Dedifferentiated amniotic fluid mesenchymal stem cell (primary cell): ENCODE measurements around the gene KAT6B.
"Not testable (repeated sequence)": the region's sequence is repeated elsewhere in the genome, so short reads cannot be mapped to it uniquely, and the experiment has no call there.

Source experiments
- DNase-seq: peaks from one replicate; pipeline ENCODE4 v3.0.0-alpha.2; 2016; ENCODE audit errors: extremely low spot score

Gene KAT6B

DNA sequence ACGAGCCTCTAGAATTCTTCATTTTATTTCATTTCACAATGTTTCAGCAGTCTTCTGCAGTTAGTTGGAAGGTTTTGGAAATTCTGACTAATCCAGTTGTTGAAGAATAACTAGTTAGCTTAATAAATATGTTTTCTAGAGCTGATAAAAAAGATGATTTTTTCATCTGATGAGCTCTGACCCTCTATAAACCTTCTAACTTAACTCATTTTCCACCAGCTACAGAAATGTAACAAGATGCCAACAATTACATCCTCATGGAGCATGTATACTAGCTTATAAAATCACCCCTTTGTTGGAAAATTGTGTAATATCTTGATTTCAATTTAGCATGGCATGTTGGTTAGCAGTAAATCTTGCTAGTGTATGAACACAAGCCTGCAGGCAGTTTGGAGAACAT lies 33.1 kb downstream of the KAT6B start:
- DNase-seq, result no peak

DNA sequence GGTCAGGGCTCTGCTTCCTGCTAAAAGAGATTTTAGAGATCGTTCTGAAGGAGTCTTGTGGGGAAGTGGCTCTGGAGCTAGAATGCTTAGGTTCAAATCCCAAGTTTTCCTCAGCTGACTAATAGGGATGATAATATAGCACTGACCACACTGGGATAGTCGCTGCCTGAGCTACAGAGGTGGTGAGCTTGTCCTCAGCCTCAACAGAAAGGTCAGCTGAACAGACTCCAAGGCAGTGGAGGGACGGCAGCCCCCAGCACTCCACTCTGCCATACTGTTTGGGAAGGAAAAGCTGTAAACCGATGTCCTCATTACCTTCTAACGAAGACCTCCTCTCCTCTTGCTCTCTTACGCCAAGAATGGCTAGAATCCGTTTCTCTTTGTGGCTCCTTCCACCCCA lies 36.2 kb downstream of the KAT6B start:
- DNase-seq, result no peak

DNA sequence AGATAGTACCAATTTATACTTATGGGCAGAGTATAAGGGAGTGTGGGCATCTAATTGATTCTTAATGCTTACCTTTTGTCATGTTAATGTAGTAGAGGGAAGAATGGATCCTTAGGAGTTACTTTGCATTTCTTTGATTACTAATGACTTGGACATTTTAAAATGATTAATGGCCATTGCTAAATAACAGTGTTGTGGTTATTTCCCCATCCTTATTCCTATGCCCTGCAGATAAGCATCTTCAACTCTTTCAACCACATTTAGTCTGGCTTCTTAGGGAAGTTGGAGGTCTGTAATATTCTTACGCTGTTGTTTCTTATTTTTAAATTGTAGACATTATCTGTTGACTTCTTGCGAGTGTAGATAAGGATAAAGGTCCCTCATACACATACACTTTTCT lies 37.2 kb downstream of the KAT6B start:
- no peak for DNase-seq

DNA sequence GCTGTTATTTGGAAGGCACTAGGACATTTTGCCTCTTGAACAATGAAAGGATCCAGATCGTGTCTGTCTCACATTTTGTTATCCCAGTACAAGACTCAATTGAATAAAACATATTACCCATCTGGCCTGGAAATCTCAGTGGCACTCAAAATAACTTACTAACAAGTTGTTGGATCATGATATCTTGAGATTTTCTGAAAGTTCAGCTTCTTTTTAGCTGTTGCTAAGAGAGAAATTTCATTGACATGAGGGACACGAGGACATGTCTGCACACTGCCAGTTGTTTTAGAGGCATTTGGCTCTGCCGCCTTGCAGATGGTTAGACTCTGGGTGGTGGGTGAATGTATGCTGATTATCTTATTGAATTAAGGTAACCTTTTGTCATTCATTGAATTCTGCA lies 41.0 kb downstream of the KAT6B start:
- DNase-seq, result no peak

DNA sequence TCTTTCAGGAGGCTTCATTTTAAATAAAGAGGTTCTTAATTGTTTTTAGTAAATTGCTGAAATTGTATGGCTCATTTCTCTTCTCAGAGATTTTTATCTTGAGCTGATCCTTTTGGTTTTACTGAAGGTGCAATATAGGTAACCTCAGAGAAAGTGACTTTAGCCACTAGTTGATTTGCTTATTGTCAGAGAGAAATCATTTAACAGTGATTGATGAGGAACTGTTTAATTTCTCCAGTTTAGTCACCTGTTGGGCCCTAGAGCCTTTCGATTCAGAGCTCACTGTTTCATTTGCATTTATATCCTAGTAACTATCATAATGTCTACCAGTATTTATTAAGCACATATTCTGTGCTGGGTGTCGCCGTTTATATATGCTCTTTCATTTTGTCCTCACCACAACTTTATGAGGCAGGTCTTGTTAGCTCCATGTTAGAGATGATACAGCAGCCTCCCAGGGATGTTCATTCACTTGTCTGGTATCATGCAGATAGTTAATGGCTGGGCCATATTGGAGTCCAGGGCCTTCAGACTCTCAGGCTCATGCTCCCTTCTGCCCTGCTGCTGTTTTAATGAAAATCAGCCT lies 42.1 kb downstream of the KAT6B start:
- no peak for DNase-seq

DNA sequence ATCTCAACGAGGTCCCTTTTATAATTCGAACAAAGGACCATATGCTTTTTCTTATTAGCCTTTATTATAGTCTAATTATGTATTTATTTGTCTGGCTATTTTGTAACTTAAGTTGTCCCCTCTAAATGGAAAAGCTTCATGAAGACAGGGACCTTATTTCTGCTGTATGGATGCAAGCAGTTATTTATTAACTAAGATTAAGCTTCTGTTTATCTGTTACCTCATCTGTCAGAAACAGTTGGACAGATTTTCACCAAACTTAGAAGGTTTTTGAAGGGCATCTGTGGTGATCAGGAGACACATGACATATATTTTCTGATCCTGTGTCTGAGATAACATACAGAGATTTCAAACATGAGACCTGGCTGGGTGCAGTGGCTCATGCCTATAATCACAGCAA lies 43.2 kb downstream of the KAT6B start:
- DNase-seq, result no peak

DNA sequence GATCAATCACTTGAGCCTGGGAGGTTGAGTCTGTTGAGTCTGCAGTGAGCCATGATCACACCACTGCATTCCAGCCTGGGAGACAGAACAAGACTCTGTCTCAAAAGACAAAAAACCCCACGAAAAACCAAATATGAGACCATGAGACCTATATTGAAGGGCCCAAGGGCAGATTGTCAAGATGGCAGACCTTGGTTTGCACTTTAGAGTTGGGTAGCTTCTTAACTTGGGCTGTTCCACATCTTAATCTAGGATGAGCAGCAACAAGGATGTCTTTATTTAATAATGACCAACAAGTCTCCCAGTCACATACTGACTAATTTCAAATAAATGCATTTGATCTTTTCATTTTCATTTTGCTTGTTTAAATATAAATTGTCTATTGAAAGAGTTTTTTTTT lies 43.8 kb downstream of the KAT6B start:
- DNase-seq, result no peak

DNA sequence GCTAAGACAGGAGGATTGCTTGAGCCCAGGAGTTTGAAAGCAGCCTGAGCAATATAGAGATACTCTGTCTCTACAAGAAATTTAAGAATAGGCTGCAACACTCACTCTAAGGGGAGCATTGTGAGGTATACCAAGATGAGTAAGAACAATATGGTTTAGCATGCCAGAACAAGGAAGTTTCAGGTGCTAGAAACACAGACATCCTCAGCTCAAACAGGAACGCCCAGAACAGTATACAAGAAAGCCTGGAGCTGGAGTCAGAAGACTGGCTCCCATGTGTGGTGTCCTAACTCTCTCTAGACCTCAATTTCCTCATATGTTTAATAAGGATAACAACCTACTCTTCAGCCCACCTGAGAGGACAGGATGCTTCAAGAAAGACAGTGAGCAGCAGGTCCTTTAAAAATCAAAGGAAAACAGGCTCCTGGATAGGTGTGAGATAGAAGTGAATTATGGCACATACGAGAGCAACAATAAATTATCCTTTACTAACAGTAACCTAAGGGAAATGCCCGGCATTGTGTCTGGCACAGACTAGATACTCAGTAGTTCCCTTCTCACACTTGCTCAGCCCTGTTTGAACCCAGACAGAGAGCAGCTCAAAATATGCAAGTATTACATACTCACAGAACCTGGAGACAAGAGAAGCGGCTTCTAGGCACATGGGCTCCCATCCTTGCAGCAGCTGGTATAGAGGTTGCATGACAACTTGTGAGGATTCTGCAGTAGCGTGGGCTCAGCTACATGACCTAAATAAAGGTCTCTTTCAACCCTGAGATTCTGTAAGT lies 45.4 kb downstream of the KAT6B start:
- no peak for DNase-seq

DNA sequence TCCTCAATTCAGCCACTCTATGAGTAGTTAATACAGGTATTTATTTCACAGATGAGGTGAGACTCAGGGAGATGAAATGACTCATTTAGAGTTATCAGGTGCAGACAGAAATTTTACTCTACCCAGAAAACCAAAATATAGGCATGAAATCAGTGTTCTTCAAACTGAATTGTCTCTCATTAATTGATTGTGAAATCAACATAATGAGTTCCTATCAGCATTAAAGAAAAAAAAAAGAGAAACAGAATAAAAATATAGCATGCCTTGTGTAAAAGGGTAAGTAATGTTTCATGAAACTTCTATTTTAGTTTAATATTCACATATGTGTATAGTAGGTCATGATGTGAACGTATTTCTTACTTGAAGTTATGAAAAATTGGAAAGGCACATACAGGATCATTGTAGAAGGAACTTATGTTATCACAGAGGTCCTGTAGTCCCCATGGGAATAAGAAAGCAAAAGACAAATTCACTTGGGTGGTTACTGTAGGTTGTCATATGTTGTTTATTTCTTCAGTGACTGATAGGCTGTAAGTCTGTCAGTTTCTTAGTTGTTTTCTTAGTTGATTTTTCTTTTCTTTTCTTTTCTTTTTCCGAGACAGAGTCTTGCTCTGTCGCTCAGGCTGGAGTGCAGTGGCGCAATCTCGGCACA lies 47.5 kb downstream of the KAT6B start:
- no peak for DNase-seq

DNA sequence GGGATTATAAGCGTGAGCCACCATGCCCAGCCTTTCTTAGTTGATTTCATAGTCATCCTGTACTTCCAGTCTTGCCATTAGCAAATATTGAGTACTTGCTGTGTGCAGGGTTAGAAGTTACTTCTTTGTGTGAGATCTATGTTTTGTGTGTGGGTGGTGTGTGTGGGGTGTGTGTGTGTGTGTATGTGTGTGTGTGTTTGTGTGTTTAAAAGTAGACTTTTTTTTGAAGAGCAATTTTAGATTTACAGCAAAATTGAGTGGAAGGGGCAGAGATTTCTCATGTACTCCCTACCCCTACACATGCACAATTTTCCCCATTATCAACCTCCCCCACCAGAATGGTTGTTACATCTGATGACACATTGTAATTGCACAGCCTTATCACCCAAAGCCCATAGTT lies 48.2 kb downstream of the KAT6B start:
- DNase-seq, result no peak

DNA sequence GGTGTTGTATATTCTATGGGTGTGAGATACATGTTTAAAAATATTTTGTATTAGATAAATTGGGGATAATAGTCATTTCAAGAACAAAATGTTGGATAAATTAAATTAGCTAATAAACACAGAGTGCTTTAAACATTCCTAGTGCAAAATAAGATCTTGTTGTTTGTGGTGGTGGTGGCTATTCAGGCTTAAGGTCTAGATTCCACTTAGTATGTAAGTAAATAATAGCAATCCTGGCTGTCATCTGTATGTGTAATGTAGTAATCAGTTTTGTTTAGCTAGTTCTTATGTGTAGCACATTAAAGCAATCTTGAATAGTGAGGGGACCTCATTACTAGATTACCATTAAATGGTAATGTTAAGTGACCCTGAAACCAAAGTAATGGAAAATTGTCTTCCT lies 48.7 kb downstream of the KAT6B start:
- DNase-seq, result no peak

DNA sequence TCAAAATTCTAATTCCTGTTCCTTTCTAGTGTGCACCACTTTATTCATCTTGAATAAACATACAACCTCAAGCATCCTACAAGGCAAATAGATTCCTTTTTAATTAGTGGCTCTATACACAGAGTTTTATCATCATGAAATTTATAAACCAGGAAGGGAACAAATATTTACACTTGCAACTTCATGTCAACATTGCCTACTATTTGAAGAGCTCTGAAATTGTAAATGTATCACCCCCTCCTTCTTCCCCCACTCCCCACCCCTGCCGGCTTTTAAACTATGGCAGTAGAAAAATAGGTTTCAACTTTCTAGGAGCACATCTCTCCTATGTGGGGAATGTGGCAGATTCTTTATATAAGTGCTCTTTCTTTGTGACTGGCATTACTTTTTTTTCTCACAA lies 49.6 kb downstream of the KAT6B start:
- DNase-seq, result no peak

DNA sequence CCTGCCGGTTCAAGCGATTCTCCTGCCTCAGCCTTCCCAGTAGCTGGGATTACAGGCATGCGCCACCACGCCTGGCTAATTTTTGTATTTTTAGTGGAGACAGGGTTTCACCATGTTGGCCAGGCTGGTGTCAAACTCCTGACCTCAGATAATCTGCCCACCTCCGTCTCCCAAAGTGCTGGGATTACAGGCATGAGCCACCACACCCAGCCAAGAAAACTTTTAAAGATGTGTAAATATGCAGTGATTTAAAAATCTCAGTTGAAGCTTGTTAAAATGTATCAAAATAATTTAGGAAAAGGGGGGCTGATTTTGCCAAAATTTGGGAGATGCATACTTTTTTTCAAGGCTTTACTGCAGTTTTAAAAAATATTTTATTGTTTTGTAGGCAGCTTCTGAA lies 50.7 kb downstream of the KAT6B start:
- not testable (repeated sequence) for DNase-seq

DNA sequence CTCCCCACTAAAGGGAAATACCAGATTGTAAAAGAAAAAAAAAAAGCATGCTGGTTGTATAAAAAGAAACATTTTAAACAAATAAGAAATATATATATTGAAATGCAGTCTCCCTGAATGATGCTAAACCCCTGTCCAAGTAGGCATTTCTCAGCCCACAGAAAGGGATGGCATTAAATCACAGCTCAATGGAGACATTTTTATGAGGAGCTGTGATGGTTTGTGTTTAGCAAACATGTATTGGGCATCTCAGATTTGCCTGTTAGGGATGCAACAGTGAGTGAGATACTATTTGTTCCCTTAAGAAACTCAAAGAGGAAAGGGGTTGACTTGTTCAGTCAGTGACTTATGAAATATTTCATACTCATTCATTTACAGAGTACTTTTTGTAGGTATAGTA lies 51.5 kb downstream of the KAT6B start:
- no peak for DNase-seq

DNA sequence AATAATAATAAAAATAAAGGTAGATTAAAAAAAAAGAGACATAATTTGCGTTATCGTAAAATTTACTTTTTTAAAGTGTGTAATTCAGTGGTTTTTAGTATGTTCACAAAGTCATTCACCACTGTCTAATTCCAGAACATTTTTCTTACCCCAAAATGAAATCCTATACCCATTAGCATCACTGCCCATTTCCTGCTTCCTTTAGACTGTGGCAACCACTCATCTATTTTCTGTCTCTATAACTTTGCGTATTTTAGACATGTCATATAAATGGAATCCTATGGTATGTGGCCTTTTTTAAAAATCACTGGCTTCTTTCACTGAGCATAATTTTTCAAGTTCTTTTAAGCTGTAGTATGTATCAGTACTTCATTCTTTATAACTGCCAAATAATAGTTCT lies 53.6 kb downstream of the KAT6B start:
- no peak for DNase-seq

DNA sequence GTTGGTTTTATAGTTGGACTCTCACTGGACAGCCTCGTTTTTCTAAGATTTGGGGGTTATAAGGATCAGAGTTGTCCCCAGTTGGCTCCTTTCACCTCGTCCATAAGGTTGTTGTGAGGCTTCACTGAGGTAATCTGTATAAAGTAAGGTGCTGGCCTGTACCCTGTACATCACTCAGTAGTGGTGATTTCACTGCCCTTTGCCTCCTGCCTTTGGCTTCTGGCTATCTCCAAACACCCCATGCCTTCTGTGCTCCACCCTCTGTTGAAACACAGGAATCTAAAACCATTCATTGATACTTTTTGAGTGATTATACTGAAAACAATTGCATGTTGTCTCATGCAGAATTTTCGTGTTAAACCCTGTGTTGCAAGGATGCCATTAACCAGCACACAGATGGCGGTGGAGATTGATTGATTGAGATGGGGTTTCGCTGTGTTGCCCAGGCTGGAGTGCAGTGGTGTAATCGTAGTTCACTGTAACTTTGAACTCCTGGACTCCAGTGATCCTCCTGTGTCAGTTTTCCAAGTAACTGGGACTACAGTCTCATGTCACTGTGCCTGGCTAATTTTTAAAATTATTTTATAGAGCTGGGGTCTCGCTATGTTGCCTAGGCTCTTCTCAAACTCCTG lies 55.0 kb downstream of the KAT6B start:
- no peak for DNase-seq

DNA sequence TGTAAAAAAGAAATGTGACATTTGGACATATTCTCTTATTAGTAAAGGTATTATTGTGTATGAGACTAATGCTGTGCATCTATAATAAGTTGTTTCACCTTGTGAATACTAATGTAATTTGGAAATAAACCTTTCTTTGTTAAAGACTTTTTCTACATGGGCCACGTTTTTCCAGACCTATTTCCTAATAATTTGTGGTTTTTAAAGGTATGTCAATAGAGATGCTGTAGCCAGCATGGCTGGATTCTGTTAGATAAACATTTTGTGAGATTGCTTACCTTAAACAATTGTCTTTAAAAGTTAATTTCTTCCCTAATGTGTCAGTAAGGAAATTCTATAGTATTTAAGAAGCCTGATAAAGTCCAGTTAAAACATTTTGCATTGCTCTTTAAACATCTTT lies 56.0 kb downstream of the KAT6B start:
- no peak for DNase-seq

DNA sequence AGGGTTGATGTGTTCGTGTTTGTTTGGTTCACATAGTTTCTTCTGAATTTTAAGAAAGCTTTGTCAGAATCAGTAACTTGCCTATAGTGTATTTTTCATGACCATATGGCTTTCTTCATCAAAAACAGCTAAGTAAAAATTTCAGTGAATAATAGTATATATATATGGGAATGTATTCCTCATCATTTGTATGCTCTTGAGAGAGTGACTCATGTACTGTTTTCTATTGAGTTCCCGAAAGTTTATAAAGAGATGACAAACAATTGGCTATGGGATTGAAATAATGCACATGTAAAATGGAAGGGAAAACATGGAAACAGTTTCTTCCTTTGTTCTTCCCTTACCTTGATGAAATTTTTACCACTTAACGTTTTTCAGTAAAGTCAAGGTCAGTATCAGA lies 56.4 kb downstream of the KAT6B start:
- DNase-seq, result no peak

DNA sequence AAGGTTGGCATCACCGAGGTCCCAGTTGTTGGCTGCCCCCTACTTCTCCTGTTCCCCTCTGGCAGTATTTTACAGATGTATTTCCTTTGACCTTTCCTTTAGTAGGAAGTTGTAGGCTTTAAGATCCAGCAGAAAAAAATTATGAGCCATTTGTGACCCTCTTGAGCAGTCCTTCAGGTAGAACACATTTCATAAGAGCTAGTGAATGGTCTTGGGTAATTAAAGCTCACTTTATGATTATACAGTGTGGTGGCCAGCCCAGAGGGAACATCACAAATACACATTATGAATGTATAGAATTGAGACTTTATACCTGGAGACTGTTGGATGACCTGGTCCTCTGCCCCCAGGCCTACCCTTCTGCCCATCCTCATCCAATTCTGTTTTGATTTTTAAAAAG lies 57.0 kb downstream of the KAT6B start:
- DNase-seq, result no peak

DNA sequence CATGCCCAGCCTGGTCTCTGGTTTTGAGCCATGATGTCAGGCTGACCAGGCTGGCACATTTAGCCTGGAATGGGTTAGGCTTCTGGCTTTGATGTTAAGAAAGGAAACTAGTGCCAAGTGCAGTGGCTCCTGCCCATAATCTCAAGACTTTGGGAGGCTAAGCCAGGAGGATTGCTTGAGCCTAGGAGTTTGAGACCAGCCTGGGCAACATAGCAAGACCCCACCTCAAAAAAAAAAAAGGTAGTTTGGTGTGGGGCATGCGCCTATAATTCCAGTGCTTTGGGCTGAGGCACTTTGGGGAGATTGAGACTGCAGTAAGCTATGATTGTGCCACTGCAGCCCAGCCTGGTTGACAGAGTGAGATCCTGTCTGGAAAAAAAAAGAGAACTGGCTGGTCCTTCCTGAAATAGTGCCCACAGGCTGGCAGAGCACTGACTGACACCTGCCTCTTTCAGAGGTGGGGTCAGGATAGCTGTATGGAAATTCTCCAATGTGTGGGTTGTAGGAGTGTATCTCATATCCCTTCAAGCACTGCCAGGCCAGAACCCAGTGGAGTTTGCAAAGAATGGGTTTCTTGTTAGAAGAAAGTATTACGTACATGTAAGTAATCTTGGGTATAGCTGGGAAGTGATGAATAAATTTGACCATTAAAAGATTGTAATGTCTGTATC lies 61.3 kb downstream of the KAT6B start:
- DNase-seq, result no peak

DNA sequence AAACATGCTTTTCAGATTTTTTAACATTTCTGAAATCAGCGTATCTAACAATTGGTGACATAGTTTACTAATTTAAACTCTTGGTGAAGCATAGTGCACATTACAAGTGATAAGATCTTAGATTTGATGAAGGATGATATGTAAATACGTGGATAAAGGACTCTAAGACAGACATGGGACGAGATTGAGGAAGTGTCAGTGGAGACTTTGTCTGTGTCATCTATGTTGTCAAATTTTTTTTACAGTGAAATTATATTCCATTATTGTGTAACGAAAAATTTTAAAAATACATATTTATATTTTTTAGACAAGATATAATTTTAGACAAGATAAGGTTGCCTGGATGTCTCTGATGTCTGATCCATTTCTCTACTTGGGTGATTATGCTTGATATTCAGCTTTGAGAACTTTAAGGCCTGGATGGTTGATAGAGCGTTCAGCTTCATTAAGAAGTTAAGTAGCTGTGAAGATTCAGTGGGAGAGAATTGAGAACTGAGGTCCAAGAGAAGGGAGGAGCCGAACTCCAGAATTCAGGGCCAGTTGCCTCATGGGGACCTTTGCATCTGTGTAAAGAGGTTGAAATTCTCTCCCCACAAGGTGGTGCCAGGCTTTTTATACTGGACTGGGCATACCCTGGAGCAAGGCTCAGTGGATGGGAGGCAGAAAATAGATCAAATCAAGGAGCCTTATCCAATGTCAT lies 62.7 kb downstream of the KAT6B start:
- no peak for DNase-seq

DNA sequence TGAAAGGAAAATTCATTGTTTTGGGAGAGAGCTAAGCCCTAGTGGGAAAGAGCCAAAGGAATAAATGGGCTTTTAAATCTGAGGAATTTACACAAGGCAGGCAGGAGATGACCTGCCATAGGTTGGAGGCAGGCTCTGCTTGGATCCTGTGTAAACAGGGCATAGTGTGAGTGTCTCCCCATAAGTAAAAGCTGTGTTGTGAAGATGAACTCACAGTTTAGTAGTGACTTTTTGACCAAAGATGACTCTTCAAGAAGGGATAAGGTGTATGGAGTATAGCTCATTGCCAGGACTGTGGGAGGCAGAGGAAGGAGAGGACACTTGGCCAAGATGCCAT lies 63.2 kb downstream of the KAT6B start:
- DNase-seq, result no peak
